HepG2 (cell line): ENCODE results near the gene POLE3. TPM values are rescaled to one million over a fixed set of nuclear protein-coding genes. Genes with fewer than 3 reads are reported as not detected.

Experiments
- ATAC-seq: fragments of 200-7000 bp; cut with Tn5 transposase; 3 replicates; pipeline ENCODE4 v1.9.1; 2020; ENCODE audit warnings: mild to moderate bottlenecking, moderate library complexity
- BruUV-seq: library from RNA; stranded (reverse); fragments of 400-500 nt; replicated peaks from 2 replicates; lab custom pipeline; 2021; lab: Mats Ljungman, UMichigan
- CTCF ChIA-PET: fragments of 300-600 bp; formaldehyde crosslinking; extraction: SDS; loops from one replicate; lab custom pipeline; 2021; ENCODE audit warnings: low total read pairs, inconsistent platforms, low intra/inter-chr PET ratio; lab: Yijun Ruan, JAX
- POLR2A ChIA-PET: fragments of 350-600 bp; sonication (Branson Sonifier 250); formaldehyde crosslinking; loops from one replicate; lab custom pipeline; 2020; ENCODE audit warnings: antibody characterized with exemption, inconsistent platforms; lab: Yijun Ruan, JAX
- DNase-seq: peaks from one replicate; pipeline ENCODE4 v3.0.0-alpha.2; 2015; ENCODE audit warnings: low spot score
- FAIRE-seq: peaks from 3 replicates; lab custom pipeline; 2011; peaks lifted over from hg19 to GRCh38; lab: Jason Lieb, UNC
- H2AFZ ChIP-seq: one replicate; pipeline ENCODE4 v1.6.1; 2011; ENCODE audit warnings: low read length, inconsistent platforms
- H3K27ac ChIP-seq: fragments of 300-600 bp; 3 replicates; pipeline ENCODE4 v1.8.0; 2011; ENCODE audit warnings: mixed run types, mild to moderate bottlenecking, mixed read lengths, low read length, inconsistent platforms; ENCODE audit not compliant: insufficient read depth; ENCODE audit errors: extremely low read length
- H3K27me3 ChIP-seq, 2 experiments: fragments of 200-600 bp in 1 of 2; 2 replicates in 1 of 2; 3 replicates in 1 of 2; pipeline versions ENCODE4 v1.6.0 to v1.8.0; 2011; ENCODE audit warnings: low read length in 2 of 2, mild to moderate bottlenecking in 2 of 2, moderate library complexity in 2 of 2, inconsistent platforms in 1 of 2; ENCODE audit not compliant: insufficient read depth in 2 of 2, control insufficient read depth in 1 of 2
- H3K36me3 ChIP-seq, 2 experiments: fragments of 200-600 bp in 1 of 2; replicated peaks in 1 of 2; 2 replicates in 1 of 2; 3 replicates in 1 of 2; pipeline versions ENCODE4 v1.5.1 to v1.8.0; 2011; ENCODE audit warnings: low read length in 2 of 2, inconsistent platforms in 1 of 2; ENCODE audit not compliant: insufficient read depth in 2 of 2, control insufficient read depth in 1 of 2
- H3K4me1 ChIP-seq: 2 replicates; pipeline ENCODE4 v1.5.1; 2012; ENCODE audit warnings: low read length, inconsistent platforms; ENCODE audit not compliant: insufficient read depth
- H3K4me2 ChIP-seq: 2 replicates; pipeline ENCODE4 v1.6.0; 2011; ENCODE audit warnings: low read depth, low read length, inconsistent platforms
- H3K4me3 ChIP-seq, 3 experiments: fragments of 200-600 bp in 1 of 3; sonication (generic), shearing (Covaris generic) in 1 of 3; replicated peaks in 1 of 3; 2 replicates each; pipeline ENCODE4 v1.5.1; 2011 to 2016; ENCODE audit warnings: low read length in 3 of 3, inconsistent platforms in 2 of 3, low read depth in 2 of 3, mild to moderate bottlenecking in 2 of 3, control low read depth in 1 of 3, mixed read lengths in 1 of 3; ENCODE audit not compliant: insufficient read depth in 1 of 3
- H3K79me2 ChIP-seq: one replicate; pipeline ENCODE4 v1.6.1; 2011; ENCODE audit warnings: low read length, inconsistent platforms; ENCODE audit not compliant: insufficient read depth
- H3K9ac ChIP-seq: 2 replicates; pipeline ENCODE4 v1.6.0; 2011; ENCODE audit warnings: mild to moderate bottlenecking, low read depth, low read length, inconsistent platforms; ENCODE audit not compliant: insufficient read depth
- H3K9me3 ChIP-seq: 2 replicates; pipeline ENCODE4 v1.5.1; 2012; ENCODE audit warnings: mild to moderate bottlenecking, low read length
- H4K20me1 ChIP-seq: 2 replicates; pipeline ENCODE4 v1.6.0; 2011; ENCODE audit warnings: inconsistent platforms, mild to moderate bottlenecking, low read length, moderate library complexity; ENCODE audit not compliant: insufficient read depth
- CERS6 ChIP-seq: sonication (generic); formaldehyde crosslinking; IDR thresholded peaks from 2 replicates; pipeline ENCODE4 v1.5.0; 2020; ENCODE audit warnings: missing genetic modification reagents
- DZIP1 ChIP-seq: sonication (generic); formaldehyde crosslinking; IDR thresholded peaks from 2 replicates; pipeline ENCODE4 v1.5.0; 2020; ENCODE audit warnings: mild to moderate bottlenecking, missing genetic modification reagents
- EHMT2 ChIP-seq: fragments of 200-600 bp; sonication (generic); IDR thresholded peaks from 2 replicates; pipeline ENCODE4 v1.7.0; 2017; ENCODE audit warnings: antibody characterized with exemption, low read depth, low read length, borderline replicate concordance
- KDM6A ChIP-seq: IDR thresholded peaks from 2 replicates; pipeline ENCODE4 v1.6.1; 2016; ENCODE audit warnings: low read depth
- MBNL3 ChIP-seq: fragments of 250-450 bp; sonication (Bioruptor Pico); conservative IDR thresholded peaks from 2 replicates; pipeline ENCODE4 v1.8.0; 2022; ENCODE audit warnings: mild to moderate bottlenecking, inconsistent platforms
- MZF1 ChIP-seq: sonication (generic); formaldehyde crosslinking; IDR thresholded peaks from 2 replicates; pipeline ENCODE4 v1.8.1; 2023; ENCODE audit warnings: mild to moderate bottlenecking, missing genetic modification reagents, borderline replicate concordance
- RBFOX2 ChIP-seq: fragments of 200-400 bp; formaldehyde crosslinking; IDR thresholded peaks from 2 replicates; pipeline ENCODE4 v1.6.1; 2017; ENCODE audit warnings: low read depth, mild to moderate bottlenecking, low read length
- SMARCE1 ChIP-seq: fragments of 450-650 bp; IDR thresholded peaks from 2 replicates; pipeline ENCODE4 v1.6.1; 2017; ENCODE audit warnings: borderline replicate concordance
- TAF1 ChIP-seq: sonication (generic); formaldehyde crosslinking; IDR thresholded peaks from 2 replicates; pipeline ENCODE4 v1.4.0; 2020; ENCODE audit warnings: missing genetic modification reagents
- YY1 ChIP-seq: IDR thresholded peaks from 2 replicates; pipeline ENCODE4 v1.6.1; 2011; ENCODE audit warnings: low read length, low read depth, moderate library complexity, mild to moderate bottlenecking; ENCODE audit not compliant: insufficient read depth, insufficient replicate concordance
- ZBTB1 ChIP-seq: sonication (generic); formaldehyde crosslinking; IDR thresholded peaks from 2 replicates; pipeline ENCODE4 v1.4.0; 2020; ENCODE audit warnings: missing genetic modification reagents, borderline replicate concordance
- ZNF704 ChIP-seq: sonication (generic); formaldehyde crosslinking; IDR thresholded peaks from 2 replicates; pipeline ENCODE4 v1.8.1; 2023; ENCODE audit warnings: mild to moderate bottlenecking, inconsistent platforms, moderate library complexity, missing genetic modification reagents, borderline replicate concordance
- ZZZ3 ChIP-seq: sonication (generic); formaldehyde crosslinking; IDR thresholded peaks from 2 replicates; pipeline ENCODE4 v1.4.0; 2020; ENCODE audit warnings: missing genetic modification reagents, mild to moderate bottlenecking, borderline replicate concordance
- WGBS: methylation state at CpG from one replicate; pipeline ENCODE4 v1.1.6; 2017; ENCODE audit warnings: low lambda C conversion rate; 5-methylcytosine and 5-hydroxymethylcytosine counted together
- in situ Hi-C: cut with HindIII; loops from 2 replicates; pipeline ENCODE4 v1.10.0; 2017; ENCODE audit warnings: low pct_unique_long_range_greater_than_20kb; ENCODE audit not compliant: extremely low pct_ligation_motif_present
- intact Hi-C: fragments of 100-400 bp; cut with micrococcal nuclease; formaldehyde crosslinking; loops from one replicate; pipeline ENCODE4 v1.10.0; 2022; ENCODE audit not compliant: unreplicated experiment
- polyA plus RNA-seq, 8 experiments: library from polyadenylated mRNA; depleted of rRNA in 3 of 8; stranded (reverse) in 7 of 8; unstranded in 1 of 8; fragments of >200 nt; fragmentation: Illumina TruSeq in 4 of 8; extraction: Trizol in 4 of 8; gene quantifications; 2 replicates each; pipeline versions ENCODE4 v1.2.1 to v1.2.3, GENCODE V29; 2011 to 2016; ENCODE audit warnings: low read depth in 4 of 8, missing spikeins in 1 of 8, mixed read lengths in 1 of 8; ENCODE audit not compliant: insufficient read depth in 1 of 8
- total RNA-seq, 5 experiments: library from RNA; depleted of rRNA; stranded (reverse); fragments of >200 nt; fragmentation: Illumina TruSeq; extraction: Trizol; gene quantifications; 2 replicates each; pipeline ENCODE4 v1.2.3, GENCODE V29; 2016; ENCODE audit warnings: low read depth in 1 of 5

Gene POLE3
- total and polyA plus RNA-seq, 2 of the 13 experiments (the other 11 are each of a cell fraction or from before 2014, with no cell fraction given) = 36.0 to 77.2 TPM

- no peak for DNase-seq
- Histone ChIP-seq H2AFZ (no peak overlapping the region), H3K4me3 (no peak overlapping the region), H3K27me3 (no peaks in the 10 kb centered on the region), H4K20me1 (no peaks in the 10 kb centered on the region), H3K9me3 (no peaks in the 10 kb centered on the region), H3K36me3 (peaks cover 15 to 48% of the 10 kb centered on the region in 2 experiments), H3K4me2 (no peak overlapping the region), H3K79me2 (peaks cover 4% of the 10 kb centered on the region), H3K9ac (no peak overlapping the region), H3K27ac (no peak overlapping the region), H3K4me1 (peaks cover 86% of the 10 kb centered on the region)
- intact Hi-C loops = no loop called here
- no TSS peak for BruUV-seq
- no peak for FAIRE-seq
- no peak for ATAC-seq
- ChIA-PET CTCF (no interaction called here), POLR2A (interaction anchor here (1.0 to 1.3 kb wide), 2 partner anchors 8 to 14 kb away, joined by 4 read pairs; partner anchors contain the start of gene HDHD3)
- in situ Hi-C loops = no loop called here
- WGBS = 95% methylated on average over 9 of the region's 17 CpGs
- TF ChIP-seq ZZZ3 (CRISPR knock-in tag) (no peak), MZF1 (CRISPR knock-in tag) (no peak), RBFOX2 (no peak), ZNF704 (CRISPR knock-in tag) (no peak), TAF1 (CRISPR knock-in tag) (no peak), DZIP1 (CRISPR knock-in tag) (no peak), KDM6A (CRISPR knock-in tag) (no peak), MBNL3 (no peak), CERS6 (CRISPR knock-in tag) (no peak), SMARCE1 (no peak), EHMT2 (no peak), YY1 (no peak), ZBTB1 (CRISPR knock-in tag) (no peak)
Measured at GRCh38 chr9:113390192-113390960, 20.1 kb downstream of the POLE3 start.
